Hematopoietic multipotent progenitor cell treated with erythropoietin and hydrocortisone succinate and interleukin-3 and kit ligand, for 15 days (in vitro differentiated cells): ENCODE data around the gene BTN3A1.
"Not testable (repeated sequence)": the region's sequence is repeated elsewhere in the genome, so short reads cannot be mapped to it uniquely, and the experiment has no call there.

Source experiments
- DNase-seq: peaks from one replicate; pipeline ENCODE4 v3.0.0-alpha.2; 2015; ENCODE audit warnings: low spot score

The BTN3A1 gene

GRCh38 chr6:26441977-26442376 is 39.9 kb downstream of the BTN3A1 start:
- no peak for DNase-seq

DNA sequence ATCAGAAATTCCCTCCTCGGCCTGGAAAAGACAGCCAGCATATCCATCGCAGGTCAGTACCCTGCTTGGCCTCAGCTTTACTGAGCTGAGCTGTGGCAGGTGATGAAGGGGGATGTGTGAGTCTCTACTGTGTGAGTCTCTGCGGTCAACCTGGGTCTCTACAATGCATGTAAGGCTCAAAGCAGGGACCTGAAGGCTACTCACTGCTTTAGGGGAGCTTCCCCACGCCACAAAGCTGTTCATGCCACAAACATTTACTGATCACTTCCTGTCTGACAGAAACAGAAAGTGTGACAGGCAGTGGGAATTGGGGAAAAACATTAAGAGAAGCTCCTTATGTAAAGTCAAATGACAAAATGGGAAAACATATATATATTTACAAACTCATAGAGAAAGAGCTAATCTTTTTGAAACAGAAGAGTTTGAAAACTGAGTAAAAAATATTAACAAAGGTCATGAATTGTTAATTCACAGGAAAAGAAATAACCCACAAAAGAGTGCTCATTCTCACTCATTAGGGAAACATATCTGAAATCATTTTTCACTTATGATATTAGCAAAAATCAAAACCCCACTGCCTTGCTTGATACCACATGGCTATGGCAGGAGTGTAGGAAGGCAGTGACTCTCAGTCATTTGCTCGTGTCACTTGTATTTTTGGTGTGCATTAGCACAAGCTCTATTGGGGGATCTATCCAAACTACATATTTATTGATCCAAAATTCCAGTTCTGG is 44.0 kb downstream of the BTN3A1 start:
- no peak for DNase-seq

GRCh38 chr6:26447257-26447656 is 45.2 kb downstream of the BTN3A1 start:
- DNase-seq: no peak

- DNase-seq: no peak
Measured at GRCh38 chr6:26450240-26450639, 48.2 kb downstream of the BTN3A1 start.

DNA sequence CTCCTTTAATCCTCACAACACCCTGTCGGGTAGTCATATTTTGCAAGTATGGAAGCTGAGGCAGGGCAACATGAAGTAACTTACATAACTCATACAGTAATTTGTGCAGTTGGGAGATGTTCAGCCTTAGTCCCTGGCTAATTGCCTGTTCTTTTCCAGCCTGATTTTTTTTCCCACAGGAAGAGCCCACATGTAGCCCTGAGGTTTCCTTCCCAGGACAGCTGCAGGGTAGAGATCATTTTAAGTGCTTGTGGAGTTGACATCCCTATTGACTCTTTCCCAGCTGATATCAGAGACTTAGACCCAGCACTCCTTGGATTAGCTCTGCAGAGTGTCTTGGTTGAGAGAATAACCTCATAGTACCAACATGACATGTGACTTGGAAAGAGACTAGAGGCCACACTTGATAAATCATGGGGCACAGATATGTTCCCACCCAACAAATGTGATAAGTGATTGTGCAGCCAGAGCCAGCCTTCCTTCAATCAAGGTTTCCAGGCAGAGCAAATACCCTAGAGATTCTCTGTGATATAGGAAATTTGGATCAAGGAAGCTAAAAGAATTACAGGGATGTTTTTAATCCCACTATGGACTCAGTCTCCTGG is 50.7 kb downstream of the BTN3A1 start:
- no peak for DNase-seq

DNA sequence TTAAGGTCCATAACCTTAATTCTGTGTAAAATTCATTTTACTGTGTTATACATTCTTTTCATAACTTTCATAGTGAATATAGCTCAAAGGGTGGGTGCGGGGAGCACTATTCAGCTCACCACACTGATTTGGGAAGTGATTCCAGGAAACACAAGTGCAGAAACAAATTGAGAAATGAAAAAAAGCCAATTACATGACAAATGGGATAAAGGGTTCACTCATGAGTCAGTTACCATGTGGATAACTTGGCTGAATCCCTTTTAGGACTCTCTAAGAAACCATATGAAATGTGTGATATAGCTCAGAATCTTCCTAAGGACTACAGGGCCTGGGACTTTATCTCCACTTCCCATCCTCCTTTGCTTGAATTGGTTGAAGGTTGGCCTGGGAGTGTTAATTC is 52.6 kb downstream of the BTN3A1 start:
- no peak for DNase-seq

- DNase-seq: no peak
Measured at GRCh38 chr6:26455357-26455970, 53.4 kb downstream of the BTN3A1 start.

DNA sequence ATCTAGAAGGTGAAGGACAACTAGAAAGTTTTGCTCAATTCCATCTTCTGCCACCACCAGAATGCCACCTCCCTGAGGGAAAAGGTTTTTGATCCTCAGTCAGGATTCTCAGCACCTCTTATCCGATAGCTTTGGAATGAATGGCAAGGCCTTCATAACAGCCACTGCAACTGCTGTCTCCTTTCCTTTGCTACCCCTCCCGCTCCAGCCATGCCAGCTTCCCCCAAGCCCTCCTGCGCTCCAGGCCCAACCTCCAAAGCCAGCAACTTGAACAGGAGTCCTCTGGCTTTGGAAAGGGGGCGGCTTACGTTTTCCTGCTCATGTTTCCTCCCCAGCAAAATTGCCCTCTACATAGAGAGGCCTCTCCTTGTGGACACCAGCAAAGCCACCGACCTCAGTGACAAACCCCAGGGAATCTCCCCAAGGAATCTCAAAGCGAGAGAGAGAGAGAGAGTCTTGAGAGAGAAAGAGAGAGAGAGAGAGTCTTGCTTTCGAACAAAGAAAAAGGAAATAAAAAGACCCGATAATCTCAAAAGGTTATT is 55.3 kb downstream of the BTN3A1 start:
- DNase-seq: no peak

GRCh38 chr6:26457806-26458688 is 56.0 kb downstream of the BTN3A1 start, which contains the start of gene BTN2A1:
Gene BTN2A1, plus strand, starts transcription at chr6:26457955. Its CDS starts 682 bp downstream, at chr6:26458637.
- peak; percentile 84 for DNase-seq

- DNase-seq: no peak
Measured at GRCh38 chr6:26459023-26459810, 57.1 kb downstream of the BTN3A1 start.

DNA sequence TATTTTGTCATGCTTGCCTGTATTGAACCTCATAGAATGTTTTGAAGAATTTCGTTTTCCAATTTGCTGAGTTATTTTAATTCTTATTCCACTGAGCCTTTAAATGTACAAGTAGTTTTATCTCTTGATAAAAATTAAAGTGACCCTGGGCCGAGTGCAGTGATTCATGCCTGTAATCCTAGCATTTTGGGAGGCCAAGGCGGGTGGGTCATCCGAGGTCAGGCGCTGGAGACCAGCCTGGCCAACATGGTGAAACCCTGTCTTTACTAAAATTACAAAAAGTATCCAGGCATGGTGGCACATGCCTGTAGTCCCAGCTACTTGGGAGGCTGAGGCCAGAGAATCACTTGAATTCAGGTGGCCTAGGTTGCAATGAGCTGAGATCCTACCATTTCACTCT is 59.3 kb downstream of the BTN3A1 start:
- not testable (repeated sequence) for DNase-seq

- no peak for DNase-seq
Measured at GRCh38 chr6:26464014-26464413, 61.9 kb downstream of the BTN3A1 start.

GRCh38 chr6:26464416-26465131 is 62.5 kb downstream of the BTN3A1 start:
- DNase-seq: no peak
